ES-I3 (cell line): ENCODE data around the gene CERS6.

Experiments used
- H3K36me3 ChIP-seq: 2 replicates; pipeline ENCODE4 v1.6.1; 2013; ENCODE audit warnings: mild to moderate bottlenecking, low read length, control low read depth, moderate library complexity; ENCODE audit not compliant: insufficient read depth
- H3K4me1 ChIP-seq: 2 replicates; pipeline ENCODE4 v1.6.1; 2013; ENCODE audit warnings: mild to moderate bottlenecking, control low read depth, low read length; ENCODE audit not compliant: insufficient read depth
- H3K9ac ChIP-seq: 2 replicates; pipeline ENCODE4 v1.6.1; 2013; ENCODE audit warnings: low read depth, mild to moderate bottlenecking, low read length, moderate library complexity
- H3K9me3 ChIP-seq: 2 replicates; pipeline ENCODE4 v1.6.1; 2013; ENCODE audit warnings: mild to moderate bottlenecking, low read length, moderate library complexity; ENCODE audit not compliant: control insufficient read depth, insufficient read depth

Gene CERS6

DNA sequence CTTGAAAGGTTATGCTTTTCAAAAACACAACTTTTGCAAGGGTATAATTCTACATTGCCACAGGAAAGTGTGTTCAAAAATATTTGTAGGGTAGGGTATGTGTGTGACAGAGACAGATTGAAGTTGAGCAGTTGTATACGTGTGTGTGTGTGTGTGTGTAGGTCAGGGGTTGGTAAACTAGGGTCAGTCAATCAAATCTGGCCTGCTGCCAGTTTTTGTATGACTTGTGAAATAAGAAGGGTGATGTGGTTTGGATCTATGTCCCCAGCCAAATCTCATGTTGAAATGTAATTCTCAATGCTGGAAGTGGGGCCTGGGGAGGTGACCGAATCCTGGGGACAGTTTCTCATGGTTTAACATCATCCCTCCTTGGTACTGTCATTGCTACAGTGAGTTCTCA is 148.2 kb downstream of the CERS6 start:
- H3K4me1 ChIP-seq, result no peaks in the 10 kb centered on the region
- peaks cover 13% of the 10 kb centered on the region for H3K9me3 ChIP-seq
- no peak overlapping the region for H3K9ac ChIP-seq
- peaks cover 9% of the 10 kb centered on the region; the same call in 1 of the 2 replicates for H3K36me3 ChIP-seq

DNA sequence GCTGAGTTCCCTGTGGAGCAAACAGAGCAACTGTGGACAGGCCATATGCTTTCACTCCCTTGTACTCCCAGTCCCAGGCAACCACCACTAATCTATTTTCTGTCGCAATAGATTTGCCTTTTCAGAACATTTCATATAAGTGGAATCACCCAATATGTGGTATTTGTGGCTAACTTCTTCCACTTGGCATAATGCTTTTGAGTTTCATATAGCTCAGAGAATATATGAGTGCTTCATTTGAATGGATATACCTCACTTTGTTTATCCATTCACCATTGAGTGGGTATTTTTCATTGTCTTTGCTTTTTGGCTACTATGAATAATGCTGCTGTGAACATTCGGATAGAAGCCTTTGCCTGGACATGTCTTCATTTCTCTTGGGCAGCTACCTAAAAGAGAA is 151.9 kb downstream of the CERS6 start:
- Histone ChIP-seq H3K9me3 (peaks cover 18% of the 10 kb centered on the region), H3K36me3 (peaks cover 9% of the 10 kb centered on the region; the same call in 1 of the 2 replicates), H3K4me1 (no peaks in the 10 kb centered on the region), H3K9ac (no peak overlapping the region)

DNA sequence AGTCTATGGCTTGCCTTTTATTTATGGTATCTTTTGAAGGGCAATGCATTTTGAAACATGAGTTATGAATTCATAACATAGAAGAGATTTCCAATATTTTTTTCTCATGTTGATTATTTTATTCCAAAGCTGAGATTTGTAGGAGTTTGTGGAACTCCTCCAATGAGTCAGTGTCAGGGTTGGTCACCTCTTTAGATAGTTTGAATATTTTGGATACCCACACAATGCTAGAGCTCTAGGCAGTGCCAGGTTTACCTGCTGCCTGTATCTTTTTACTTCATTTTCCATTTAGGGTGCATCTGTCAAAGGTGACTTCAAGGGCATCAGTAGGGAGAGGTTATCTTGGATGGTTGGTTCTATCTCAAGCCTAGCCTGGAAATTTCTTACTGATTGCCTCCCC is 152.7 kb downstream of the CERS6 start:
- peaks cover 18% of the 10 kb centered on the region for H3K9me3 ChIP-seq
- no peaks in the 10 kb centered on the region for H3K4me1 ChIP-seq
- H3K9ac ChIP-seq, result no peak overlapping the region
- H3K36me3 ChIP-seq, result peaks cover 9% of the 10 kb centered on the region; the same call in 1 of the 2 replicates

DNA sequence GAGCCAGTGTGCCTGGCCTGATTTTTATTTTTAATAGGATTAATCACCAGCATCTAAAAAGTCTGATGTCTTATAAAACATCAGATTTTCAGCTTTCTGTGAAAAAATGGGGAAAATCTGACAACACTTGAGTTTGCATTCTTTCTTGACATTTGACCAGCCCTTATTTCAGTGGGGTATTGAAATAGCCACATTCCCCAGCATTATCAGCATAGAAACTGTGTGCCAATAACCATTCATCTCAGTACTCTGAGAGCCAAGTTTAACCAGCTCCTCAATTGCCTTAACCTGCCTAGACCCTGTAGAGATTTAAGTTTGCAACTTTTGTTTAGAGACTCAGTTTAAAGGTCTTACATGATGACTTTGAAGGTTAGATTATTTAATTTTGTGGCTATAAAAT is 155.0 kb downstream of the CERS6 start:
- H3K4me1 ChIP-seq, result no peaks in the 10 kb centered on the region
- H3K9me3 ChIP-seq, result peaks cover 13% of the 10 kb centered on the region
- peaks cover 8% of the 10 kb centered on the region; the same call in 1 of the 2 replicates for H3K36me3 ChIP-seq
- H3K9ac ChIP-seq, result no peak overlapping the region

DNA sequence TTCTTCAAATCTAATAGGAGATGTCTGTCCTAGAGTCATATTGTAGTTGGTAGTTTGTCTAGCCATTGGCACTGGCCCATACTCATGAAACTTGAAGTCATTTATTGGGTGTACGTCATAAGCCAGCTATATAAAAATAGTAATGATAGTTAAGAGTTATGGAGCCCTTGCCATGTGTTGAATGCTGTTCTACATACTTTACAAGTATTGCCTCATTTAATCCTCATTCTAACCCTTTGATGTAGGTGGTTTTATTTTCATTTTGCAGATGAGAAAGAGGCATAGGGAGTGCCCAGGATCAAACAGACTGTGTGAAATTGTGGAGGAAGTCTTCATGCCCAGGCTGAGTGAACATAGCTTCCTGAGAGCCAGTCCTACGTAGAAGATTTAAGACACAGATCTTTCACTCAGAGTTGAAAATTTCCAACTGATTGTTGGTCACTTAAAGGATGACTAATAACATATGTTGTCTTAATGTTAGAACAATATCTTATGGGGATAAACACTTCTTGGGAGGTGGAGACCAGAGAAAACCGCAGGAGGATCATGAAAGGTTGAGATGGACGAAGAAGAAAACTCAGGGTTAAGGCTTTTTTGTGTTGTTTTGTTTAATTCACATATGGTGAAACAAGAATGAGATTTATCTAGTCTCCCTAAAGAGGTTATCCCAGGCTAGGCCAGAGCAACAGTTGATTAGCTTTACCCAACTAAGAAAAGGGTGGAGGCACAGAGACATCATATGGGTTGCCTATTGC is 156.0 kb downstream of the CERS6 start:
- peaks cover 13% of the 10 kb centered on the region; the same call in 1 of the 2 replicates for H3K9me3 ChIP-seq
- no peaks in the 10 kb centered on the region for H3K4me1 ChIP-seq
- H3K36me3 ChIP-seq, result 0 out of 2 replicates have a peak, but pooled peaks cover 2% of the 10 kb centered on the region
- H3K9ac ChIP-seq, result no peak overlapping the region

DNA sequence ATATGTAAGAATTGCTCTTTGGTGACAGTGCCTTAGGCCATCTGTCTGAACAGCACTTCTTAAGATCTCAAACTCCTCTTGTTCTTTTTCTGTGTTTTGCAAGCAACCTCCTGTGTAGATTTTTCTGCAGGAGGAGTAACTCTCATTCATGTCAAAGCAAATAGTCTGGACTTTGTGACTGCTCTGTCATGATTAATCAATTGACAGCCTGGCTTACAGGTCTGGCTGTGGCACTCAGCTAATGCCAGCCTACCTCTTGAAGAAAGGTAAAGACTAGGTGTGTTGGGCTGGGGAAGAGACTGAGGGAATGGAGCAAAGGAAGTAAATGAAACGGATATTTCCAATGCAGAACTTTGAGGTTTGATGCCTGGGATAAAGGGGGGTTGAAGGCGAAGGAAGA is 156.6 kb downstream of the CERS6 start:
- no peak overlapping the region for H3K9ac ChIP-seq
- H3K36me3 ChIP-seq, result 0 out of 2 replicates have a peak, but pooled peaks cover 2% of the 10 kb centered on the region
- no peaks in the 10 kb centered on the region for H3K4me1 ChIP-seq
- peaks cover 13% of the 10 kb centered on the region; the same call in 1 of the 2 replicates for H3K9me3 ChIP-seq

DNA sequence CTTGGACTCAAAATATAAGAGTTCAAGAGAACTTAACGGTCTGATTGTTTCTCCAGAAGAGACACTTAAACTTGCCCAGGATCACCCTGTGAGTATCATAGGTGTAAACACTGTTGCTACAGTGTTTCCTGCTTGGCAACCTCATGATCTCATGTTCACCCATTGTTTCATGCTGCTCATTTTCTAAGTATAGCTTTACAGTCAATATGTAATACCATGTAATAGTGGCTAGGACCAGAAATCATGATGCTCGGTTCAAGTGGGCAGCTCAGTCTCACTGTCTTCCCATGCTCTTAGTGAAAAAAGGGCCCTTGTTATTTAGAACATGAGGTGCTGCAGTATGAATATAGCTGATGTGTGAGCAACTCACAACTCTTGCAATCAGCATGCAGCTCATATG is 157.5 kb downstream of the CERS6 start:
- H3K9me3 ChIP-seq, result peaks cover 13% of the 10 kb centered on the region; the same call in 1 of the 2 replicates
- H3K36me3 ChIP-seq, result 0 out of 2 replicates have a peak, but pooled peaks cover 2% of the 10 kb centered on the region
- no peaks in the 10 kb centered on the region for H3K4me1 ChIP-seq
- H3K9ac ChIP-seq, result no peak overlapping the region

DNA sequence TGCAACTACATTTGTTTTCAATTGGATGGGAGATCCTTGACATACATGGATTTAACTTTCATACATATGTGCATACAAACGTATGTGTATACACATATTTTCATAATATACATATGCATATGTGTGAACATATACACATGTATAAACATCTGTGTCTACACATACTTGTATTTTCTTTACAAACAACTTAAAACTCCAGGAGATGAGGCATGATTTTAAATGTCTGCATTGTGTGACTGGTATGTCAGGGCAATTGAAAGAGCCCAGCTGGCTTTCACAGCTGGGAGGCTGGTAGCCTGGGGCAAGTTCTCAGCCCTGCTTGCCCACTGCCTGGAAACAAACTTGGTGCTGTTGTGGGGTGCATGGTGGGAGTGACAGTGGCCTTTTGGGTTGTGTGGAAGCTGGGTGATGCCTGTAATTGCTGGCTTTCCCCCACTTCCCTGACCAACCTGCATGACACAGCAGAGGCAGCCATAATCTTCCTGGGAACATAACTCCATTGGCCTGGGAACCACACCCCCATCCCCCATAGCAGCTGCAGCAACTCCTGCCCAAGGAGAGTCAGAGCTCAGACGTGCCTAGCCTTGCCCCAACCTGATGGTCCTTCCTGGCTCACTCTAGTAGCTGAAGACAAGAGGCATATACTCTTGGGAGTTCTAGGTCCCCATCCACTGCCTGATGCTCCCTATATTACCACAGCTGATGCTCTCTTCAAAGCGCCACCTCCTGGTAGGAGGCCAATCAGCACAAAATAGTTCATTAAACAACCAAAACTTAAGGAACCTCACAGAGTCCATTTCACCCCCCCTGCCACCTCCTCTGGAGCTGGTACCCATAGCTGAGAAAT is 158.3 kb downstream of the CERS6 start:
- Histone ChIP-seq H3K4me1 (no peaks in the 10 kb centered on the region), H3K36me3 (0 out of 2 replicates have a peak, but pooled peaks cover 2% of the 10 kb centered on the region), H3K9ac (no peak overlapping the region), H3K9me3 (peaks cover 11% of the 10 kb centered on the region; the same call in 1 of the 2 replicates)

DNA sequence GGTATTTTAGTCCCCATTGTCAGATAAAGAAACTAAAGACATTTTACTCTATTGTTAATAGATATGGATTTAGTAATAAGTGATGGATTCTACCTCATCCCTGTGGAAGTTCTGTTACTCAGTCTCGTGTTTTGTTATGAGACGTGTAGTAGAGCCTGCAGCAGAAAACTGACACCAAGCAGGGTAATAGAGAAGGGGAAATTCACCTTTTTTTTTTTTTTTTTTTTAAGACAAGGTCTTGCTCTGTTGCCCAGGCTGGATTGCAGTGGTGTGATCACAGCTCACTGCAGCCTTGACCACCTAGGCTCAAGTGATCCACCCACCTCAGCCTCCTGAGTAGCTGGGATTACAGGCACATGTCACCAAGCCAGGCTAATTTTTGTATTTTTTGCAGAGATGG is 164.5 kb downstream of the CERS6 start:
- Histone ChIP-seq H3K36me3 (no peaks in the 10 kb centered on the region), H3K9me3 (no peaks in the 10 kb centered on the region), H3K9ac (no peak overlapping the region), H3K4me1 (peaks cover 4% of the 10 kb centered on the region; the same call in 1 of the 2 replicates)

DNA sequence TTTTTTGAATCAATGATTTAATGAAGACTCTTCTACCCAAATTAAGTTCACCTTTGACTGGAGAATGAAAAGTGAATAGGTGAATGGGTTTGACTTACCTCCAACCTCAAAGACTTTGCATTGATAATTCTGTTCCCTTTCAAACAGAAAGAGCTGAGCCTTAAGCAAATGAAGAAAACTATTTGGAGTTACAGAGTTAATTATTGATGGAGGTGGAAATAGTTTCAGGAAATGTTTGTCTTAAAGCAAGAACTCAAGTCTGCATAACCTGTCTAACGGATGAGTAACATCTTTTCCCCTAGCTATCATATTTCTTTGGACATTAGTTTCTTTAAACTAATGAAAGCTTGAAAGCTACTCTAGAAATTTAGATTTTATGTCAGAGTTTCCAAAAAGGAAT is 166.5 kb downstream of the CERS6 start:
- peaks cover 11% of the 10 kb centered on the region for H3K4me1 ChIP-seq
- H3K9ac ChIP-seq, result no peak overlapping the region
- H3K9me3 ChIP-seq, result no peaks in the 10 kb centered on the region
- H3K36me3 ChIP-seq, result no peaks in the 10 kb centered on the region

DNA sequence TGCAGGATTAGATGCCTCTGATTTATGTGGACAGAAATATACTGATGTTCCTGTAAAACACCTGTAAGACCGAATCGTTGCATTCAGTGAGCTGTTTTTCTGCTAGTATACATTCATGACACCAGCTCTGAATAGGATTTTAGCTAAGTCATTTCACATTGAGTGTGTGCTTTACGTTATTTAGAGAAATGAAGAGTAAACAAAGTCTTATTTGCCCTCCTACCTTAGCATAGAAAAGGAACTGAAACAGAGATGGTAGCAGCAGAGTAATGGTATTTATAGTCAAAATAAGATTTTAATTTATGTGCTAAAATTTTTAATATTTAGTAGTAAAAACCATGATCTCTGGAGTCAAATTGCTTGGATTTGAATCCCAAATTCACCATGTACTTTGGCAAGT is 168.0 kb downstream of the CERS6 start:
- no peak overlapping the region for H3K9ac ChIP-seq
- H3K4me1 ChIP-seq, result peaks cover 11% of the 10 kb centered on the region
- no peaks in the 10 kb centered on the region for H3K36me3 ChIP-seq
- no peaks in the 10 kb centered on the region for H3K9me3 ChIP-seq

DNA sequence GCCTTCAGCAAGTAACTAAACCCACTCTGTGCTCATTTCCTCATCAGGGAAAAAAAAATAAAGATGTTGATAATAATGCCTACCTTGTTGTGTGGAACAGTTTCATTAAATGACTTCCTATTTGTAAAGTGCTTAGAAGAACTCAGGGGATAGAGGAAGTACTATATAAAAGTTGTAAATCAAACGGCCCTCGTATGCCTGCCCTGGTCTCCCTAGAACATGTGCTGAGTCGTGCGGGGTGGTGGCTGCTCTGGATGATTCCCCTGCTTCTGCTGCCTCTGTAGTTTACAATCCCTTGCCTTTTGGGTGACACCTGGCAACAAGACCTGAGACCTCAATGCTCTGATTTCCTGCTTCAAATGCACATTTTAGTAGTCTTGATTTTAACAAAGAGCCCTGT is 170.0 kb downstream of the CERS6 start:
- Histone ChIP-seq H3K9ac (no peak overlapping the region), H3K4me1 (peaks cover 11% of the 10 kb centered on the region), H3K9me3 (no peaks in the 10 kb centered on the region), H3K36me3 (no peaks in the 10 kb centered on the region)

DNA sequence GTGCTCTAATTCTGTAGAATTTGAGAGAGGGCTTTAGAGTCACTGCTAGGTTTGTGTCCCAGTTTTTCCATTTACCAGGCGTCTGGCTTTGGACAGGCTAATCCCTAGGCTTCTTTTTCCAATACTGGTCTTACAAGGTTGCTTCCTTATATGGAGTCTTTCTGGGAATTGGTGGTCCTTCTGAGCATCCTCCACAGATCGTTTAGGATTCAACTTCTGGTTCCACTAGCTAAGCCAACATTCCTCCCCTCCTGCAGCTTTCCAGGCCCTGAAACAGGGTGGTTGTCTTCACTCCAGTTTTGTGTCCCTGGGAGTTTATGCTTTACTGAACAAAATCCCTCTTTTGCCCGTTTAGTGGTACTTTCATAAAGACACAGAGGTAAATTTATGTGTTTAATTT is 170.6 kb downstream of the CERS6 start:
- no peaks in the 10 kb centered on the region for H3K36me3 ChIP-seq
- no peaks in the 10 kb centered on the region for H3K9me3 ChIP-seq
- peaks cover 11% of the 10 kb centered on the region for H3K4me1 ChIP-seq
- H3K9ac ChIP-seq, result no peak overlapping the region

DNA sequence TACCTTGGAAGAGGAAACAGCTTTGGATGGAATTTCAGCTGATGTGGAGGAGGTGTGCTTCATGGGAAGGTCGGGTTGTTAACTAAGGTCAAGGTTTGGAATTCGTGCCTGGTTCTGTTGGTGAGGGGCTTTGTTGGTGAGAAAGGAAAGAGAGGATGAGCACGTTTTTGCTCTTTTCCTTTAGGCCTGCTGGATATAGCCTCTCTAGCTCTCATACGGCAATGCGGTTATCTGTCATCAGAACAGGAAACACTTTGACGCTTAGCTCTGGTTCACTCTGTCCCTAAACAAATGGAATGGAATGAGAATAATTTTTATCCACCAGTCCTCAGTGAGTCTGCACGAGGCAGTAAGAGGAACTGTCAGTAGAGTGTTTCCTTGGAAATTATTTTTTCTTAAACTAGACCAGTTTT is 176.6 kb downstream of the CERS6 start:
- H3K4me1 ChIP-seq, result peaks cover 11% of the 10 kb centered on the region; the same call in 1 of the 2 replicates
- H3K9ac ChIP-seq, result no peak overlapping the region
- H3K36me3 ChIP-seq, result no peaks in the 10 kb centered on the region
- no peaks in the 10 kb centered on the region for H3K9me3 ChIP-seq
